ENCODE results near the gene DPYSL5. TPM values are rescaled to one million over a fixed set of nuclear protein-coding genes. Genes with fewer than 3 reads are reported as not detected.

DPYSL5 gene
- total and polyA plus RNA-seq, 2 of the 8 experiments (the other 6 are each of a cell fraction or from before 2014, with no cell fraction given) = 11.9 to 16.4 TPM

DNA sequence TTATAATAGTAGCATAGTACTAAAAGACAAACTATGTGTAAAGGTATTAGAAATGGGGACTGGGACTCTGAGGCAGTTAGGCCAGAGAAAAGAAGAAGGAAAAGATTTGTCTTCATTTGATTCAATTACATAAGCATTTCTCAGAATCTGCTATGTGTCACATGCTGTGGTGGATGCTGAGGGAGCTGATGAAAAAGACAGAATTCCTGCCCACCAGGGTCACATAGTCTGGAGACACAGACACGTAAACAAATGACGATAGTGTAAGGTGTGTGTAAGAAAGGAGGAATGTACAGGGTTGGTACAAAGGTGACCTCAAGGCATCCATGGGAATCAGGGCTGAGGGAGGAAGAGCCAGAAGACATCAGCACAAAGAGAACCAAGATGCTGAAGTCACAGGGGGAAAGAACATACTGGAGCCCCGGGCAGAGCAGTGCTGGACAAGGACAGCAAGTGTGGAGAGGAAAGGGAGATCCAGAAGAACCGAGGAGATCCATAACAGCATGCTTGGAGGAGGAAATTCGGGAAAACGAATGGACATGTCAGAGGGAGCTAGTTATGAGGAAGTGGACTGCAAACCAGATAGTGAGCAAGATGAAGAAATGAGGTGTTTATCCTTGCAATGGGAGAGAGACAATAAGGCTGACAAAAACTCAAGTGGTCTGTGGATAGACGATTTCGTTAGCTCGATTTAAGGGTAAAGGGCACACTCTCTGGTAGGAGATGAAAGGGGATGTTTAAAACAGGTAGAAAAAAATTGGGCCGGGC, 121.3 kb downstream of the DPYSL5 start (continued):
- TF ChIP-seq GTF2F1 (IDR thresholded peaks at IDR 0.05; ENCODE audit: borderline replicate concordance, low read depth, low read length) = no peak
- TF ChIP-seq BRCA1 (IDR thresholded peaks at IDR 0.05; ENCODE audit: low read depth, low read length) = no peak
